DND-41 (cell line): ENCODE measurements around the gene PRMT2.

Experiments used
- ATAC-seq: fragments of 200-7000 bp; cut with Tn5 transposase; 3 replicates; pipeline ENCODE4 v1.9.1; 2021; ENCODE audit warnings: low read depth; ENCODE audit not compliant: insufficient read depth
- DNase-seq: peaks from one replicate; pipeline ENCODE4 v3.0.0-alpha.2; 2020
- H2AFZ ChIP-seq: 2 replicates; pipeline ENCODE4 v1.6.0; 2012; ENCODE audit warnings: low read depth, low read length
- H3K27ac ChIP-seq: 2 replicates; pipeline ENCODE4 v1.5.1; 2012; ENCODE audit warnings: low read length, inconsistent platforms
- H3K27me3 ChIP-seq: fragments of 200-600 bp; sonication (generic); 2 replicates; pipeline ENCODE4 v1.6.0; 2012; ENCODE audit warnings: low read length, mild to moderate bottlenecking, inconsistent platforms; ENCODE audit not compliant: insufficient read depth, poor library complexity
- H3K36me3 ChIP-seq: 2 replicates; pipeline ENCODE4 v1.5.1; 2012; ENCODE audit warnings: low read length, inconsistent platforms; ENCODE audit not compliant: insufficient read depth
- H3K4me1 ChIP-seq: 2 replicates; pipeline ENCODE4 v1.5.1; 2012; ENCODE audit warnings: mild to moderate bottlenecking, low read length; ENCODE audit not compliant: insufficient read depth
- H3K4me2 ChIP-seq: 2 replicates; pipeline ENCODE4 v1.6.0; 2012; ENCODE audit warnings: mild to moderate bottlenecking, moderate library complexity, low read length, inconsistent platforms; ENCODE audit not compliant: insufficient read depth
- H3K4me3 ChIP-seq, 2 experiments: fragments of 200-600 bp in 1 of 2; shearing (Covaris generic) in 1 of 2; 2 replicates each; pipeline ENCODE4 v1.5.1; 2012 to 2016; ENCODE audit warnings: inconsistent platforms in 2 of 2, low read length in 2 of 2, mild to moderate bottlenecking in 2 of 2, low read depth in 1 of 2, moderate library complexity in 1 of 2
- H3K79me2 ChIP-seq: 2 replicates; pipeline ENCODE4 v1.6.0; 2012; ENCODE audit warnings: low read length, inconsistent platforms; ENCODE audit not compliant: insufficient read depth
- H3K9ac ChIP-seq: 2 replicates; pipeline ENCODE4 v1.6.0; 2012; ENCODE audit warnings: low read depth, mild to moderate bottlenecking, inconsistent platforms, low read length, moderate library complexity
- H3K9me3 ChIP-seq: 2 replicates; pipeline ENCODE4 v1.5.1; 2012; ENCODE audit warnings: low read length, moderate library complexity, mild to moderate bottlenecking, inconsistent platforms; ENCODE audit not compliant: insufficient read depth, severe bottlenecking
- H4K20me1 ChIP-seq: 2 replicates; pipeline ENCODE4 v1.6.0; 2012; ENCODE audit warnings: low read length; ENCODE audit not compliant: insufficient read depth
- CTCF ChIP-seq: IDR thresholded peaks from 2 replicates; pipeline ENCODE4 v1.5.1; 2012; ENCODE audit warnings: borderline replicate concordance, low read length, moderate library complexity, mild to moderate bottlenecking; ENCODE audit not compliant: poor library complexity, severe bottlenecking; ENCODE audit errors: extremely low read depth
- EZH2 ChIP-seq: IDR thresholded peaks from 3 replicates; pipeline ENCODE4 v1.6.1; 2012; ENCODE audit warnings: borderline replicate concordance, low read depth, mild to moderate bottlenecking, moderate library complexity, low read length, inconsistent platforms; ENCODE audit not compliant: severe bottlenecking

Gene PRMT2

GRCh38 chr21:46624050-46624449, 11.4 kb upstream of the PRMT2 start:
- H3K9me3 ChIP-seq = peaks cover 12% of the 10 kb centered on the region
- H3K27ac ChIP-seq = no peak overlapping the region
- no peaks in the 10 kb centered on the region for H3K27me3 ChIP-seq
- no peaks in the 10 kb centered on the region for H3K36me3 ChIP-seq
- H3K4me3 ChIP-seq = no peak overlapping the region
- H3K79me2 ChIP-seq = no peaks in the 10 kb centered on the region
- peaks cover 23% of the 10 kb centered on the region for H3K4me1 ChIP-seq
- H3K4me2 ChIP-seq = no peak overlapping the region
- DNase-seq = no peak
- no peak overlapping the region for H3K9ac ChIP-seq
- ATAC-seq = no peak
- no peak for TF ChIP-seq CTCF
- TF ChIP-seq EZH2 = no peak
- H2AFZ ChIP-seq = no peak overlapping the region
- H4K20me1 ChIP-seq = no peaks in the 10 kb centered on the region

- no peak overlapping the region for H3K27ac ChIP-seq
- H3K27me3 ChIP-seq = no peaks in the 10 kb centered on the region
- H2AFZ ChIP-seq = no peak overlapping the region
- no peak for ATAC-seq
- H4K20me1 ChIP-seq = no peaks in the 10 kb centered on the region
- DNase-seq = no peak
- no peak overlapping the region for H3K4me2 ChIP-seq
- no peak for TF ChIP-seq CTCF
- TF ChIP-seq EZH2 = no peak
- peaks cover 23% of the 10 kb centered on the region for H3K4me1 ChIP-seq
- no peak overlapping the region for H3K9ac ChIP-seq
- H3K79me2 ChIP-seq = no peaks in the 10 kb centered on the region
- H3K4me3 ChIP-seq = no peak overlapping the region
- no peaks in the 10 kb centered on the region for H3K36me3 ChIP-seq
- peaks cover 12% of the 10 kb centered on the region for H3K9me3 ChIP-seq
Observed at GRCh38 chr21:46625759-46626158, 9.7 kb upstream of the PRMT2 start.

- Histone ChIP-seq H3K4me2 (no peak overlapping the region), H3K4me3 (no peak overlapping the region), H2AFZ (no peak overlapping the region), H3K9me3 (peaks cover 12% of the 10 kb centered on the region), H3K27ac (no peak overlapping the region), H3K27me3 (no peaks in the 10 kb centered on the region), H3K4me1 (peaks cover 18% of the 10 kb centered on the region), H3K79me2 (no peaks in the 10 kb centered on the region), H4K20me1 (no peaks in the 10 kb centered on the region), H3K9ac (no peak overlapping the region), H3K36me3 (no peaks in the 10 kb centered on the region)
- ATAC-seq (no peak), DNase-seq (no peak)
- TF ChIP-seq CTCF (no peak), EZH2 (no peak)
Observed at GRCh38 chr21:46626536-46626935, 8.9 kb upstream of the PRMT2 start.

- peaks cover 13% of the 10 kb centered on the region for H3K4me1 ChIP-seq
- peaks cover 12% of the 10 kb centered on the region for H3K9me3 ChIP-seq
- H3K27ac ChIP-seq = no peak overlapping the region
- no peak overlapping the region for H3K9ac ChIP-seq
- no peaks in the 10 kb centered on the region for H3K36me3 ChIP-seq
- H3K4me2 ChIP-seq = no peak overlapping the region
- H2AFZ ChIP-seq = no peak overlapping the region
- no peaks in the 10 kb centered on the region for H3K27me3 ChIP-seq
- DNase-seq (no peak), ATAC-seq (no peak)
- no peak overlapping the region for H3K4me3 ChIP-seq
- TF ChIP-seq EZH2 (no peak), CTCF (no peak)
- no peaks in the 10 kb centered on the region for H3K79me2 ChIP-seq
- H4K20me1 ChIP-seq = no peaks in the 10 kb centered on the region
Observed at GRCh38 chr21:46626975-46627501, 8.4 kb upstream of the PRMT2 start.
